ENCODE measurements around the gene ALDOC.

ALDOC gene

DNA sequence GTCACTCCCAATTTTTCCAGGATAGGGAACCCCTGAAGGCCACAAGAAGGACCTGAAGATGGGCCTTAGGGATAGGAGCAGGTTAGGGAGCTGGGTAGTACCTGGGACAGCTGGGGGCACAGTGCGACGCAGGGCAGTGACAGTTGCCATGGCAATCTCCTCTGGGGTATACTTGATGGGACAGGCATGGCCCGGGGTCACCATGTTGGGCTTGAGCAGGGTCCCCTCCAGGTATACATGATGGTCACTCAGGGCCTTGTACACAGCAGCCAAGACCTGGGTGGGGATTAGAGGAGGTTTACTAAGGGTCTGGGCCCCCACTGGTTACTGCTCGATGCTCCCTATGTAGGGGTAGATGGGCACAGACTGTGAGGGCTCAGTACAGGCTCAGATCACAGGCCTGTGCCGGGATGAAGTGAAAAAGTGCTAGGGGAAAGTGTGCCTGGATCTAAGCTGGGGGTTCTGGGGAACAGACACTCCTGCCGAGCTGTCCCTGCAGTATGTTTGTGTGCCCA, 2.7 kb downstream of the ALDOC start:
- no peak overlapping the region for H3K27ac Mint-ChIP-seq
- H3K9me3 Mint-ChIP-seq, result no peaks in the 10 kb centered on the region
- peaks cover 50% of the 10 kb centered on the region for H3K4me1 Mint-ChIP-seq (ENCODE audit: low read depth)
- no peaks in the 10 kb centered on the region for H3K27me3 Mint-ChIP-seq
- no peak overlapping the region for H3K4me3 Mint-ChIP-seq
- peaks cover 45% of the 10 kb centered on the region for H3K36me3 Mint-ChIP-seq (ENCODE audit: low read depth)

DNA sequence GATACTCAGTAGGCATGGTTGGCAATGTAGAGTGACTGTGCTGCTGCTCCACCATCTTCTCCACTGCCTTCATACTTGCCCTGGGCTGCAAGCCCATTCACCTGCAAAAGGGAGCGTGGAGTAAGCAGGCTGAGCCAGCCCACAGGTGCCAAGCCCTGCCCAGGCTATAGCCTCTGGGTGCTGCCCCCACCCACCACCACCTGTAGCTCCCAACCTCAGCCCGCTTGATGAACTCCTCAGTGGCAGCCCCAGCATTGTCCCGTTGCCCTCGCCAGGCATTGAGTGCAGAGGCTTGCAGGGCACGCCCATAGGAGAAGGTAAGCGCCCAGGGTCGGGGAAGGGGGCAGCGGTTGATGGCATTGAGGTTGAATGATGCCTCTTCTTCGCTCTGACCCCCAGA, 3.2 kb downstream of the ALDOC start:
- no peak overlapping the region for H3K4me3 Mint-ChIP-seq
- H3K27me3 Mint-ChIP-seq, result no peaks in the 10 kb centered on the region
- H3K36me3 Mint-ChIP-seq (ENCODE audit: low read depth), result peaks cover 45% of the 10 kb centered on the region
- H3K9me3 Mint-ChIP-seq, result no peaks in the 10 kb centered on the region
- H3K4me1 Mint-ChIP-seq (ENCODE audit: low read depth), result peaks cover 53% of the 10 kb centered on the region
- H3K27ac Mint-ChIP-seq, result no peak overlapping the region

DNA sequence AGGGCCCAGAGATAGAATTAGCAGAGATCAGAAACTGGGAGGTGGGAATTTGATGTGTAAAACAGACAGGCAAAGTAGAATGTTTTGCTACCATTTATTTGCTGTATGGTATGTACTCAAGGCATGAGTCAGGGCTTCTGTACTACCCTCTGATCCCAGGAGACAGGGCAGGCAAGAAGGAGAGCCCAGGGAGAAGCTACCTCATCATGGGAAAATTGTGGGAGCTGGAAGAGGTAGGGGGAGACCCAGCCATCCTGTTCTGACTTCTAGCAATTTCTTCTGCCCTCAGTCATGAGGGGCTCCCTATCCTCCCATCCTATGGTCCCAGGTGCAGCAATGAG, 3.7 kb downstream of the ALDOC start:
- H3K4me3 Mint-ChIP-seq, result no peak overlapping the region
- H3K27ac Mint-ChIP-seq, result no peak overlapping the region
- H3K4me1 Mint-ChIP-seq (ENCODE audit: low read depth), result peaks cover 58% of the 10 kb centered on the region
- peaks cover 45% of the 10 kb centered on the region for H3K36me3 Mint-ChIP-seq (ENCODE audit: low read depth)
- no peaks in the 10 kb centered on the region for H3K9me3 Mint-ChIP-seq
- no peaks in the 10 kb centered on the region for H3K27me3 Mint-ChIP-seq

DNA sequence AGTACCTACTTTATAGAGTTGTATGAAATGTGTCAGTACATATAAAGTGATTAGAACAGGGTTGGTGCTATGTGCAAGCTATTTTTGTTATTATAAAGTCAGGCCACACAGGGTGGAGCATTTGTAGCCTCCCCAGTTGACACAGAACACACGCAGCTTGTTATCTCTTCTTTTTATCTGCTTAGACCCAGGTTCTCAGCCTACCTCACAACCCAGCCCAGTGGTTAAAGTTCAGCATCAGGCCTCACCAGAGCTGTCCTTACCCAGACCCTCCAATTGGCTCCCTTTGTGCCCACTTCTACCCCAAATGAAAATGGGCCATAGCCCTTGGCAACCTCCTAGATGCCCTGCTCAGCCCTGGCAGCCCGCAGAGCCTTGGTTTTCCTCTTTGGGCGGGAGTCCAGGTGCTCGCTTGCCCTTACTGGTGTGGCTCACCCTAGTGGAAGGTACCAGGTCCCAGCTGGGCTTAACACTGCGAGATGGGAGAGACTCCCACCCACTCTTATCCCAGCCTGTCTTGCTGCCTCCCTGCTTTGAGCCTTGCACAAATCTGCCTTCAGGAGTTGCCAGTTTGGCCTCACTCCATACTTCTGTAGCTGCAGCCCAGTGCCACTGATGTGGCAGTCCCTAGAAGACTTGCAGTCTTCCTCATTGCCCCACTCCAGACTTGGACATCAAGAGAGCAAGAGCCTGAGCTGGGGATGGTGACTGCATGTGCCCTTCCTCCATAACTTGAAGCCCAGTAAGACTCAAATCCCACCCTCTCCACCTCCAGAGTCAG, 4.2 kb downstream of the ALDOC start:
- Mint-ChIP-seq H3K9me3 (no peaks in the 10 kb centered on the region), H3K27me3 (no peaks in the 10 kb centered on the region), H3K36me3 (ENCODE audit: low read depth) (peaks cover 46% of the 10 kb centered on the region), H3K27ac (peak overlapping the region; percentile 79), H3K4me1 (ENCODE audit: low read depth) (peaks cover 63% of the 10 kb centered on the region), H3K4me3 (peak overlapping the region; percentile 95)

DNA sequence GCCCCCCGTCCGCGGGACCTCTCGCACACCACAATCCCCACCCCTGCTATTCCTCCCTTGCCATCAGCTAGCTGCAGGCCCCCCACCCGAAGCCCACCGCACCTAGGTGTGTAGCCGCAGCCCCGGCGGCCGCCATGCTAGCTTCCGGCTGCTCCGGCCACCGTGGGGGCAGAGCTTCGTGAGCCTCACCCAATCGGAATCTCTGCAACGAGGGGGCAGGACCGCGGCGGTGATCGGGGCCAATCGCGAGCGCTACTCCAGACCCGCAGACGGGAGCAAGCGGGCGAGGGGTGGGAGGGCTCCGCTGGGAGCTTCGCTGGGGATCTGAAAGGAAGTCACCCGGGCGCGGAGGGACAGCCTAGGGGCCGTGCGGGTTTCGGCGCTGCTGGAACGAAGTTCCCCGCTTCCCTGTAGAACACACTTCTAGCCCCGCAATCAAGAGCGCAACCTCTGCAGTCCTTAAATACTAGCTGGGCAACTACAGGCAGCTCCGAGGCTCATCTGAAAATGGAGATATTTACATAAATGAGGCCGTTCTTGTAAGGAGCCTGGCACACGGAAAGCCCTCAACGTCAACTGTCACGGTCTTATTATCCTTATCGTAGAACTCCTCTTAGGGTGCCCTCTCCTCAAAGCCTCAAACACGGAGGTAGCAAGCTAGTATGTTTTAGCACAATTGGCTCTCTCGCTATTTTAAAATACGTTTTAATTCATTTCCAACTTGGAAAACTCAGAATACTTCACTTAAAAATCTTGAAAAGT, 5.2 kb downstream of the ALDOC start, which contains the start of gene PIGS:
Gene PIGS, minus strand, starts transcription at position 164 of the 762 bp plus-strand sequence. Its CDS starts 28 bp downstream, at position 136.
- H3K9me3 Mint-ChIP-seq, result no peaks in the 10 kb centered on the region
- H3K27ac Mint-ChIP-seq, result peak within 1 kb of the TSS; percentile 91
- peaks cover 64% of the 10 kb centered on the region for H3K4me1 Mint-ChIP-seq (ENCODE audit: low read depth)
- peaks cover 47% of the 10 kb centered on the region for H3K36me3 Mint-ChIP-seq (ENCODE audit: low read depth)
- peak within 1 kb of the TSS; percentile 95 for H3K4me3 Mint-ChIP-seq
- no peaks in the 10 kb centered on the region for H3K27me3 Mint-ChIP-seq

DNA sequence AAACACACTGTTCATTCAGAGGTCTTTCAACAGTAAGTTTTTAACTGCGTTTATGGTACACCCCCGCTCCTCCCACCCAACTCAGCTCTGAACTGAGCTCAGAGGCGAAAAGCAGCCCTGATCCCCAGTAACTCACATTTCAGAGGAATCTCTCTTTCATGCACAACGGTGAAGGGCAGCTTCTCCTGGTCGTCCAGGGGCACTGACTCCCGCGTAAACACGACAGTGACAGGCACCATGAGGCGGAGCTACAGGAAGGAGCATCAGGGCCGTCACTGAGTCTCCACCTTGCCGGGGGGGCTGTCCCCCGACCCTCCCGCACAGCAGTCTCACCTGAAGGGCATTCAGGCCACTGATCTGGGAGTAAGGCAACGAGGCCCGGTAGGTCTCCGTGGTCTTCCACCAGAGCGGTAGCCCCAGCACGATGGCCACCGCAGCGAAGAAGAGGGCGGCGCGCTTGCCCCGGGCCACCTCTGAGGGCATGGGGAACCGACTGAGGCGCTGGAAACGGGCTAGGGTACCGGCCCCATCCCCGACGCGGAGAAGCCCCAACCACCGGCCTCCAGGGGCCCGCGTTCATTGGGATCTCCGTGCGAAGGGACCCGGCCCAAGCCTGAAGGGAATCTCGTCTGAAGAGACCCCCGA, 5.9 kb downstream of the ALDOC start:
- H3K27ac Mint-ChIP-seq, result peak overlapping the region; percentile 91

DNA sequence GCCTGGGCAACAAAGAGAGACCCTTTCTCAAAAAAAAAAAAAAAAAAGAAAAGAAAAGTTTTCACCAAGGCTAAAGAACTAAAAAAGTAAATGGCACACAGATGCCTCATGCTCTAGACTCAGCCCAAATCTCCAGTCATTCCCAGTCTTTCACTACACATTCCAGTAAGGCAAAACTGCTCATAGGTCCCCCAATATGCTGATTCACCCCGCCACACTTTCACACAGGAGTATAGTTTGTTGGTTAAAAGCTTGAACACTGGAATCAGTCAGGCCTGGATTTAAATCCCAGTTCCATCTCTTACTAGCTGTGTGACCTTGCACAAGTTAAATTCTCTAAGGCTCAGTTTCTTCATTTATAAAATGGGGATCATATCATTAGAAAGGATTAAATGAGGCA, 7.2 kb downstream of the ALDOC start:
- peak overlapping the region; percentile 95 for H3K4me3 Mint-ChIP-seq
- no peaks in the 10 kb centered on the region for H3K9me3 Mint-ChIP-seq

More for the DNA sequence above, 5.9 kb downstream of the ALDOC start:
- Mint-ChIP-seq H3K4me1 (ENCODE audit: low read depth) (peaks cover 57% of the 10 kb centered on the region), H3K9me3 (no peaks in the 10 kb centered on the region), H3K36me3 (ENCODE audit: low read depth) (peaks cover 47% of the 10 kb centered on the region), H3K27me3 (no peaks in the 10 kb centered on the region), H3K4me3 (peak overlapping the region; percentile 95)

DNA sequence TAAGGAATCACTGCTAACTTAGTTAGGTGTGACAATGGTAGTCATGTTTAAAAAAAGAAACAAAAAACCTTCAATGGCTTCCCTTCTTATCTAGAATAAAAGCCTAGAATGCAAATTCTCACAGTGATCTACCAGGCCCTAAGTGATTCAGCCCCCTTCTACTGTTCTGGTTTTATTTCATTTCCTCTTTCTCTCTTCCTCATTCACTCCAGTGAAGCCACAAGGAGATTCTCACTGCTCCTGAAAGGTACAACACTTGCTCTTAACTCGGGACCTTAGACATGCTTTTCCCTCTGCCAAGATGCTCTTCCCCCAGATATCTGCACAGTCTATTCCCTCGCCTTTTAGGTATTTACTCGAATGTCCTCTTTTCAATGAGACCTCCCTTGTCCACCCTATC, 9.1 kb downstream of the ALDOC start:
- Mint-ChIP-seq H3K36me3 (ENCODE audit: low read depth) (peaks cover 32% of the 10 kb centered on the region), H3K4me1 (ENCODE audit: low read depth) (peaks cover 56% of the 10 kb centered on the region), H3K27ac (peak overlapping the region; percentile 83), H3K27me3 (no peaks in the 10 kb centered on the region), H3K9me3 (no peaks in the 10 kb centered on the region), H3K4me3 (peak overlapping the region; percentile 11)

More for the DNA sequence above, 7.2 kb downstream of the ALDOC start:
- Mint-ChIP-seq H3K27ac (no peak overlapping the region), H3K36me3 (ENCODE audit: low read depth) (peaks cover 46% of the 10 kb centered on the region), H3K27me3 (no peaks in the 10 kb centered on the region), H3K4me1 (ENCODE audit: low read depth) (peaks cover 60% of the 10 kb centered on the region)

DNA sequence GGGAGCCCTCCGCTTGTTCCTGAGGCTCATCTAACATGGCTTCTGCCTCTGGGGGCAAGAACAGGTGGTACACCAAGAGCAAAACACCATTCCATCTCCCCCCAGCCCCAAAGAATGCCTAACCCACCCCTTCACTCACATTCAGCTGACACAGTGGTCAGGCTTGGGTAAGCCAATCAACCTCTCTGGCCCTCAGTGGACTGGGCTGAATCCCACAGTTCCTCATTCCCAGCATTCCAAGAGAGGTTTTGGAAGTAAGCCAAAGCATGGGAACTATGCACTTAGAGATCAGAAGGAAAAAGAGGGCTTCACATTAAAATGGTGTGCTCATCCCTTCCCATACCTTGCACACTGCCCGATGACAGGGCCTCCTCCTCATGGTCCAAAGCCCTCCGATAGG, 13.2 kb downstream of the ALDOC start:
- peaks cover 24% of the 10 kb centered on the region for H3K4me1 Mint-ChIP-seq (ENCODE audit: low read depth)
- H3K27me3 Mint-ChIP-seq, result no peaks in the 10 kb centered on the region
- peaks cover 45% of the 10 kb centered on the region for H3K36me3 Mint-ChIP-seq (ENCODE audit: low read depth)
- H3K9me3 Mint-ChIP-seq, result no peaks in the 10 kb centered on the region
- no peak overlapping the region for H3K27ac Mint-ChIP-seq
- no peak overlapping the region for H3K4me3 Mint-ChIP-seq

DNA sequence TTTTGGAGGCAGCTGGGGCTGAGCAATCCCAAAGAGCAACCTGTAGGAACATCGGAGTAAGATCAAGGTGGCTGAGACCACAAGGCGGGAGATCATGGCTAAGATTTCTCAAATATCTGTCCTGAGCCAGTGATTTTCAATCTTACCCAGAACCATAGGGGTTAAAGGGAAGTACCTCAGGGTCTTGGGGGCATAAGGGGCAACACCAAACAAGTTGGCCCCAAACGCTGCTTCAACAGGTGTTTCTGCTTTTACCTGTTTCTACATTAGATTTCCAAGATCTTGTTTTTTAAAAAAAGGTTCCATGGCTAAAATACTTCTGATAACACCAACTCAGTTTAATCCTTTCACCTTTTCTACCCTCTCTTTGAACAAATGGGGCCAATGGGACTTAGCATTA, 21.7 kb downstream of the ALDOC start:
- H3K27ac Mint-ChIP-seq, result no peak overlapping the region
- no peak overlapping the region for H3K4me3 Mint-ChIP-seq
- H3K4me1 Mint-ChIP-seq (ENCODE audit: low read depth), result peaks cover 25% of the 10 kb centered on the region
- no peaks in the 10 kb centered on the region for H3K9me3 Mint-ChIP-seq
- no peaks in the 10 kb centered on the region for H3K27me3 Mint-ChIP-seq
- H3K36me3 Mint-ChIP-seq (ENCODE audit: low read depth), result peaks cover 50% of the 10 kb centered on the region

DNA sequence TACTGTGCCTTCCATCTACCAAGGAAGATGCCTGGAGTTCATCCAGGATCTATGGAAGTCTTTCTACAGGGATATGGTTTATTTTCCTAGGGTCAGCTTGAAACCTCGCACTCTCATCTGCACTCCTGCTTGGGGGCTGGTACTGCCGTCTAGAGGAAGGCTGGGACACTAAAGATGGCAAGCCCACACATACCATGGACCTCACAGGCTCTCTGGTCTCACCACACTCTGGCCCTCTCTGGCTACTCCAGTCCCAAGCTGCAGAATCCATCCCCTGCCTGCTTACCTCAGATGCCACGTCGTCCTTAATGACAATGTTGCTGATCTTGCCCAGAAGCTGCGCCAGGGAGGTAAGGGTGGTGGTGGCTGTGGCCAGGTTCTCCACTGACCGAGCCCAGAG, 22.1 kb downstream of the ALDOC start:
- no peak overlapping the region for H3K4me3 Mint-ChIP-seq
- no peak overlapping the region for H3K27ac Mint-ChIP-seq
- H3K9me3 Mint-ChIP-seq, result no peaks in the 10 kb centered on the region
- H3K27me3 Mint-ChIP-seq, result no peaks in the 10 kb centered on the region
- H3K4me1 Mint-ChIP-seq (ENCODE audit: low read depth), result peaks cover 29% of the 10 kb centered on the region
- peaks cover 45% of the 10 kb centered on the region for H3K36me3 Mint-ChIP-seq (ENCODE audit: low read depth)

DNA sequence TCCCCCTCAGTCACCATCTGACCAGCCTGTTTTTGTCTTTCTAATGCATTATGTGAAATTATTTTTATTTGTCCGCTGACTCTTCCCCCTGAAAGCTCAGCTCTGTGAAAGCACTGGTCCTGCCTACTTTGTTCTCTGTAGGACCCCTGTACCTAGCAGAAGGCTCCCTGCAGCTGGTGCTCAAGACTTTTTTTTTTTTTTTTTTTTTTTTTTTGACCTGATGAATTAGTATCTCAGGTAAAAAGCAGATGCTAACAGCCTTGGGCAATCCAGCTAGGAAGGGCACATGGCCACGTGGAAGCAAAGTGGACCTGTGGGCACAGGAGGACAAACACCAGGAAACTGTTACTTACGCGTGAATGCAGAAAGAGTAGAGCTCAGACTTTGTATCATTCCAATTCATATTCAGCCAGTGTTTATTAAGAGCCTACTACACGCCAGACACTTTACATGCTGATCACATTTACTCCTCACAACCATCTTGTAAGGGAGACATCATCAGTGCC, 23.6 kb downstream of the ALDOC start:
- H3K27me3 Mint-ChIP-seq, result no peaks in the 10 kb centered on the region
- peaks cover 45% of the 10 kb centered on the region for H3K4me1 Mint-ChIP-seq (ENCODE audit: low read depth)
- no peaks in the 10 kb centered on the region for H3K9me3 Mint-ChIP-seq
- H3K4me3 Mint-ChIP-seq, result peak overlapping the region; percentile 87
- peak overlapping the region; percentile 7 for H3K27ac Mint-ChIP-seq
- peaks cover 32% of the 10 kb centered on the region for H3K36me3 Mint-ChIP-seq (ENCODE audit: low read depth)

DNA sequence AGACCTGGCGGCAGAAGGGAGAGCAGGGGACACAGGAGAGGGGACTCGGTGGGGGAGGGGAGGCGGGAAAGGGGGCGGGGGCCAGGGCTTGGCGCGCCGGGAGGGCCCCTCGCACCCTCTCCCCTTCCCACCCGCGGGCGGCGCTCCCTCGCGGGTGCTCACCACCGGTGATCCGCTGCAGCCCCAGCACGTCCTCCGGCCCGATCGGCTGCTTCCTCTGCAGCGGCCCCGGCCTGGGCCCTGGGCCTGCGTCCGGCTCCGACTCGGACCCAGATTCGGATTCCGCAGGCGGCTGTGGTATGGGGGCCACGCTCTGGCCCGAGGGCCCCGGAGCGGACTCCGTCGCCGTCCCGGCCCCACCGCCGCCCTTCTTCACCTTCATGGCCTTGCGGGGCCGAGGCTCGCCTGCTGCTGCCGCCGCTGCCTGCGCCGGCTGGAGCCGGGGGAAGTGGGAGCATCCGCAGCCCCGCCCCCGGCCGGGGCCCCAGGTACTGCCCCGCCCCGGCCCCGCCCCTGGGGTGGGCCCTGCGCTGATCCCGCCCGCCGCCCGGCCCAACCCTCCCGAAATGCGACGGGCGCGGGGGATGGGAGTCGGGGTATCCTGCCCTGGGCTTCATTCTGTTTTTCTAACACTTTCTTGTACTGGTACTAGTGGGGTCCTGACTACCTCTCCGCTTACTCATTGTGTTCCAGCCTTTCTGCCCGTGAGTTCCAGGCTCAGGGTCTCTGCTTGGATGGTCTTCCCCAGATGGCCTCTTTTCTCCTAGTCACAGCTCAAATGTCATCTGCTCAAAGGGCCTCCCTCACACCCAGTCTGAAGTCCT, 24.3 kb downstream of the ALDOC start, which contains the start of gene UNC119:
Gene UNC119, minus strand, starts transcription at position 449 of the 824 bp plus-strand sequence. Its CDS starts 67 bp downstream, at position 382.
- H3K4me3 Mint-ChIP-seq, result peak within 1 kb of the TSS; percentile 87
- peaks cover 51% of the 10 kb centered on the region for H3K4me1 Mint-ChIP-seq (ENCODE audit: low read depth)
- no peaks in the 10 kb centered on the region for H3K9me3 Mint-ChIP-seq

More for the DNA sequence above, 24.3 kb downstream of the ALDOC start, which contains the start of gene UNC119:
- Mint-ChIP-seq H3K27ac (peak within 1 kb of the TSS; percentile 76), H3K36me3 (ENCODE audit: low read depth) (peaks cover 26% of the 10 kb centered on the region), H3K27me3 (no peaks in the 10 kb centered on the region)

Measured in stimulated activated naive CD8-positive, alpha-beta T cell treated with anti-CD3 and anti-CD28 coated beads, Interleukin-15, Interleukin-2, amounts not matched to agents 100 ng/mL and 50 ng/mL, for 24 hours (primary cell).